ENCODE results near the gene ASCL4. TPM values are rescaled to one million over a fixed set of nuclear protein-coding genes. Genes with fewer than 3 reads are reported as not detected.

Gene ASCL4
- total and polyA plus RNA-seq, 2 of the 8 experiments (the other 6 are each of a cell fraction or from before 2014, with no cell fraction given), result not detected

- H3K79me2 ChIP-seq (ENCODE audit: control insufficient read depth in 1 of 2, insufficient read depth in 2 of 2, low read length in 2 of 2), result peaks cover 6 to 30% of the 10 kb centered on the region in 2 experiments; a peak in 3 of 4 replicates
- ChIA-PET CTCF (ENCODE audit: partially characterized antibody) (interaction anchor here (0.7 to 2.1 kb wide), 3 partner anchors 15 to 113 kb away, joined by 3 to 6 read pairs (median 3); no protein-coding TSS in a partner anchor), POLR2A (ENCODE audit: partially characterized antibody) (interaction anchor here (0.7 to 1.0 kb wide), 3 partner anchors 13 to 30 kb away, joined by 3 to 4 read pairs (median 3); no protein-coding TSS in a partner anchor)
- peaks cover 12% of the 10 kb centered on the region for H3K23me2 ChIP-seq (ENCODE audit: low read depth, low read length)
- DNase-seq (ENCODE audit: low read depth in 1 of 2, low spot score in 2 of 2) (peak in 1 of 2 experiments; percentile 67), FAIRE-seq (no peak)
- H4K91ac ChIP-seq (replicated peaks; ENCODE audit: insufficient read length, low read length), result no peak overlapping the region
- no peak overlapping the region for H2BK15ac ChIP-seq (ENCODE audit: low read length)
- H2BK20ac ChIP-seq (ENCODE audit: low read length), result no peak overlapping the region
- H3K9me3 ChIP-seq (ENCODE audit: insufficient read depth in 2 of 2, low read depth in 1 of 2, low read length in 1 of 2), result no peaks in the 10 kb centered on the region
- no peaks in the 10 kb centered on the region for H3K79me1 ChIP-seq (ENCODE audit: low read depth, low read length)
- no peak overlapping the region for H2BK120ac ChIP-seq (replicated peaks; ENCODE audit: low read depth, low read length)
- no peak overlapping the region for H2BK5ac ChIP-seq (ENCODE audit: low read depth, low read length)
- peaks cover 0 to 2% of the 10 kb centered on the region in 2 experiments for H4K20me1 ChIP-seq (replicated peaks in 1 of 2; ENCODE audit: control insufficient read depth in 1 of 2, insufficient read depth in 2 of 2, low read length in 2 of 2)
- peak overlapping the region; percentile 77 to 87 (median 82) for H3K4me3 ChIP-seq (ENCODE audit: extremely low read depth in 1 of 4, insufficient read depth in 2 of 4, low read depth in 3 of 4, low read length in 4 of 4)
- peak overlapping the region; percentile 64; the same call in 1 of the 2 replicates for H3K18ac ChIP-seq (ENCODE audit: extremely low read depth, low read length)
- peak overlapping the region; percentile 99 for H3K4me2 ChIP-seq (ENCODE audit: insufficient read depth in 1 of 2, low read depth in 2 of 2, low read length in 2 of 2)
- no peaks in the 10 kb centered on the region for H3K27me3 ChIP-seq (replicated peaks in 1 of 4; ENCODE audit: control insufficient read depth in 3 of 4, extremely low read depth in 1 of 4, insufficient read depth in 3 of 4, low read length in 3 of 4)
- H3K36me3 ChIP-seq (ENCODE audit: control insufficient read depth in 2 of 4, insufficient read depth in 4 of 4, low read length in 3 of 4), result peaks cover under 1 to 17% (median 9%) of the 10 kb centered on the region in 4 experiments; a peak in 7 of 8 replicates
- H2AK5ac ChIP-seq (ENCODE audit: low read depth, low read length), result no peak overlapping the region
- H3K4me1 ChIP-seq (replicated peaks in 1 of 4; ENCODE audit: control insufficient read depth in 3 of 4, insufficient read depth in 4 of 4, low read length in 3 of 4), result peaks cover 0 to 8% (median under 1%) of the 10 kb centered on the region in 4 experiments; a peak in 3 of 7 replicates
- no peak overlapping the region for H4K5ac ChIP-seq (ENCODE audit: insufficient read length, low read depth, low read length)
- 0 out of 2 replicates have a peak overlapping the region, but pooled peaks have one; percentile 61 for H2AFZ ChIP-seq (ENCODE audit: low read length)
- H3K27ac ChIP-seq (ENCODE audit: low read depth, low read length), result peak overlapping the region; percentile 68; the same call in 1 of the 2 replicates
- H3K9ac ChIP-seq (replicated peaks in 1 of 4; ENCODE audit: extremely low read depth in 1 of 4, low read depth in 3 of 4, low read length in 3 of 4), result peak overlapping the region; percentile 80 to 96 (median 87)
- 5% methylated on average over 29 of the region's 30 CpGs; no CpG with 5 or more reads in 1 of the 2 experiments for WGBS, 2 experiments (ENCODE audit: extremely low coverage in 1 of 2, insufficient coverage in 1 of 2, insufficient read length in 1 of 2, insufficient replicate concordance in 2 of 2, low coverage in 1 of 2, low lambda C conversion rate in 2 of 2, missing lambda C conversion rate in 1 of 2)
- H3K23ac ChIP-seq (ENCODE audit: insufficient read length), result no peak overlapping the region
- no peak overlapping the region for H3K14ac ChIP-seq (ENCODE audit: insufficient read length)
- H3K4ac ChIP-seq (replicated peaks; ENCODE audit: insufficient read length, low read depth, low read length), result no peak overlapping the region
- peak overlapping the region; percentile 96 for H4K8ac ChIP-seq (ENCODE audit: extremely low read depth, insufficient read depth, low read length)
- no peak overlapping the region for H2BK12ac ChIP-seq (ENCODE audit: low read depth, low read length)
- peak overlapping the region; percentile 26 for H3K56ac ChIP-seq (replicated peaks; ENCODE audit: insufficient read length, low read depth, low read length)
- TF ChIP-seq CREB1 (IDR thresholded peaks at IDR 0.05) (no peak), POLR2AphosphoS5 (IDR thresholded peaks at IDR 0.05; ENCODE audit: low read depth, low read length) (no peak; the same call in none of the 2 replicates), TEAD4 (IDR thresholded peaks at IDR 0.05; ENCODE audit: low read depth, low read length) (no peak), JUND (IDR thresholded peaks at IDR 0.05; ENCODE audit: low read length) (no peak), ASH2L (IDR thresholded peaks at IDR 0.05; ENCODE audit: low read length) (no peak), ATF3 (IDR thresholded peaks at IDR 0.05; ENCODE audit: insufficient read depth, low read depth, low read length) (no peak), SP1 (IDR thresholded peaks at IDR 0.05; ENCODE audit: low read depth, low read length) (no peak), POLR2A (IDR thresholded peaks at IDR 0.05; ENCODE audit: control extremely low read depth in 1 of 2, low read depth in 2 of 2, low read length in 2 of 2) (no peak; a peak in 1 of 3 replicates), CEBPB (IDR thresholded peaks at IDR 0.05; ENCODE audit: low read depth, low read length) (no peak), JUN (IDR thresholded peaks at IDR 0.05; ENCODE audit: low read depth, low read length) (no peak), RFX5 (IDR thresholded peaks at IDR 0.05; ENCODE audit: borderline replicate concordance, low read depth, low read length) (no peak), GTF2F1 (IDR thresholded peaks at IDR 0.05; ENCODE audit: borderline replicate concordance, low read depth, low read length) (no peak), HDAC2 (IDR thresholded peaks at IDR 0.05; ENCODE audit: borderline replicate concordance in 1 of 2, low read depth in 2 of 2, low read length in 2 of 2) (0 out of 4 replicates have a peak, but pooled peaks have one; percentile 2 to 48)
Observed at GRCh38 chr12:107760207-107760808, 14.2 kb upstream of the ASCL4 start.

All from H1 (cell line).